ENCODE data around the gene EZR.
"Not testable (repeated sequence)": the region's sequence is repeated elsewhere in the genome, so short reads cannot be mapped to it uniquely, and the experiment has no call there.

Gene EZR

GRCh38 chr6:158841358-158841757 is 22.2 kb upstream of the EZR start:
- in situ Hi-C loops (cut with MboI; ENCODE audit: low pct_unique_long_range_greater_than_20kb, low sequenced_read_pairs, unreplicated experiment), result no loop called here
- DNase-seq (ENCODE audit: low spot score), result no peak
- no peak for TF ChIP-seq CTCF (IDR thresholded peaks at IDR 0.05; ENCODE audit: extremely low read depth, insufficient read depth, missing control alignments)

GRCh38 chr6:158840465-158840864 is 21.3 kb upstream of the EZR start:
- in situ Hi-C loops (cut with MboI; ENCODE audit: low pct_unique_long_range_greater_than_20kb, low sequenced_read_pairs, unreplicated experiment), result no loop called here
- DNase-seq (ENCODE audit: low spot score), result no peak
- TF ChIP-seq CTCF (IDR thresholded peaks at IDR 0.05; ENCODE audit: extremely low read depth, insufficient read depth, missing control alignments), result no peak

- in situ Hi-C loops (cut with MboI; ENCODE audit: low pct_unique_long_range_greater_than_20kb, low sequenced_read_pairs, unreplicated experiment), result no loop called here
- TF ChIP-seq CTCF (IDR thresholded peaks at IDR 0.05; ENCODE audit: extremely low read depth, insufficient read depth, missing control alignments), result no peak
- no peak for DNase-seq (ENCODE audit: low spot score)
Observed at GRCh38 chr6:158839796-158840195, 20.6 kb upstream of the EZR start.

GRCh38 chr6:158838790-158839189 is 19.6 kb upstream of the EZR start:
- DNase-seq (ENCODE audit: low spot score); in situ Hi-C loops (cut with MboI; ENCODE audit: low pct_unique_long_range_greater_than_20kb, low sequenced_read_pairs, unreplicated experiment): not testable (repeated sequence)

GRCh38 chr6:158837684-158838625 is 18.8 kb upstream of the EZR start:
- no peak for TF ChIP-seq CTCF (IDR thresholded peaks at IDR 0.05; ENCODE audit: extremely low read depth, insufficient read depth, missing control alignments)
- no peak for DNase-seq (ENCODE audit: low spot score)
- in situ Hi-C loops (cut with MboI; ENCODE audit: low pct_unique_long_range_greater_than_20kb, low sequenced_read_pairs, unreplicated experiment), result no loop called here

- in situ Hi-C loops (cut with MboI; ENCODE audit: low pct_unique_long_range_greater_than_20kb, low sequenced_read_pairs, unreplicated experiment), result no loop called here
- DNase-seq (ENCODE audit: low spot score), result no peak
- no peak for TF ChIP-seq CTCF (IDR thresholded peaks at IDR 0.05; ENCODE audit: extremely low read depth, insufficient read depth, missing control alignments)
Observed at GRCh38 chr6:158836625-158837311, 17.6 kb upstream of the EZR start.
